HG03060 (cell line): ENCODE data around the gene TPM2.
A peak's percentile ranks its signal among the peaks of the same experiment; 100 is the strongest.

Source experiments
- ATAC-seq: cut with Tn5 transposase; IDR thresholded peaks from one replicate; pipeline ENCODE4 v1.9.1; 2021; ENCODE audit warnings: low read depth, moderate number of reproducible peaks; ENCODE audit not compliant: unreplicated experiment

TPM2 gene

DNA sequence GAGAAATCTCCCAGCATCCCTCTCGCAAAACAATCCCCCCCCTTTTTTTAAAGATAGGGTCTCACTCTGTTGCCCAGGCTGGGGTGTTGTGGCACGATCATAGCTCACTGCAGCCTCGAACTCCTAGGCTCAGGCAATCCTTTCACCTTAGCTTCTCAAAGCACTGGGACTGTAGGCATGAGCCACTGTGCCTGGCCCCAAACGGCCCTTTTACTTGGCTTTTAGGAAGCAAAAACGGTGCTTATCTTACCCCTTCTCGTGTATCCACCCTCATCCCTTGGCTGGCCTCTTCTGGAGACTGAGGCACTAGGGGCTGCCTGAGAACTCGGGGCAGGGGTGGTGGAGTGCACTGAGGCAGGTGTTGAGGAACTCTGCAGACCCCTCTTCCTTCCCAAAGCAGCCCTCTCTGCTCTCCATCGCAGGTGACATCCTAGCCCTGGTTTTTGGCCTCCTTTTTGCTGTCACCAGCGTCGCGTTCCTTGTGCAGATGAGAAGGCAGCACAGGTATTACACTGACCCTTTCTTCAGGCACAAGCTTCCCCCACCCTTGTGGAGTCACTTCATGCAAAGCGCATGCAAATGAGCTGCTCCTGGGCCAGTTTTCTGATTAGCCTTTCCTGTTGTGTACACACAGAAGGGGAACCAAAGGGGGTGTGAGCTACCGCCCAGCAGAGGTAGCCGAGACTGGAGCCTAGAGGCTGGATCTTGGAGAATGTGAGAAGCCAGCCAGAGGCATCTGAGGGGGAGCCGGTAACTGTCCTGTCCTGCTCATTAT lies 9.2 kb downstream of the TPM2 start:
- ATAC-seq, result no peak

DNA sequence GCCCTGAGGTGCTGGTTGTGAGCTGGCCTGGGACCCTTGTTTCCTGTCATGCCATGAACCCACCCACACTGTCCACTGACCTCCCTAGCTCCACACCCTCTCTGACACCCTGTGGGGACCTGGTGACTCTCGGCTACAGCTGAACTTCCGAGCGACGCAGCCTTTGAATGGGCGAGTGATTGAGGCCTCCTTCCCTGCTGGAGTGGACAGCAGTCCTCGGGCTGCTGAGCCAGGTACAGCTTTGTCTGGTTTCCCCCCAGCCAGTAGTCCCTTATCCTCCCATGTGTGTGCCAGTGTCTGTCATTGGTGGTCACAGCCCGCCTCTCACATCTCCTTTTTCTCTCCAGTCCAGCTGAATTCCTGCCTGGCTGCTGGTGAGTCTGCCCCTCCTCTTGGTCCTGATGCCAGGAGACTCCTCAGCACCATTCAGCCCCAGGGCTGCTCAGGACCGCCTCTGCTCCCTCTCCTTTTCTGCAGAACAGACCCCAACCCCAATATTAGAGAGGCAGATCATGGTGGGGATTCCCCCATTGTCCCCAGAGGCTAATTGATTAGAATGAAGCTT lies 9.9 kb downstream of the TPM2 start:
- ATAC-seq, result no peak

- no peak for ATAC-seq
Observed at GRCh38 chr9:35679091-35679490, 10.6 kb downstream of the TPM2 start.

GRCh38 chr9:35675732-35676392 lies 13.9 kb downstream of the TPM2 start:
- ATAC-seq, result no peak

GRCh38 chr9:35675204-35675603 lies 14.5 kb downstream of the TPM2 start:
- no peak for ATAC-seq

DNA sequence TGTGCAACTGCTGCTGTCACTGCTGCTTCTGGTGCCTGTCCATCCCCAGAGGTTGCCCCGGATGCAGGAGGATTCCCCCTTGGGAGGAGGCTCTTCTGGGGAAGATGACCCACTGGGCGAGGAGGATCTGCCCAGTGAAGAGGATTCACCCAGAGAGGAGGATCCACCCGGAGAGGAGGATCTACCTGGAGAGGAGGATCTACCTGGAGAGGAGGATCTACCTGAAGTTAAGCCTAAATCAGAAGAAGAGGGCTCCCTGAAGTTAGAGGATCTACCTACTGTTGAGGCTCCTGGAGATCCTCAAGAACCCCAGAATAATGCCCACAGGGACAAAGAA lies 15.7 kb downstream of the TPM2 start:
- no peak for ATAC-seq

DNA sequence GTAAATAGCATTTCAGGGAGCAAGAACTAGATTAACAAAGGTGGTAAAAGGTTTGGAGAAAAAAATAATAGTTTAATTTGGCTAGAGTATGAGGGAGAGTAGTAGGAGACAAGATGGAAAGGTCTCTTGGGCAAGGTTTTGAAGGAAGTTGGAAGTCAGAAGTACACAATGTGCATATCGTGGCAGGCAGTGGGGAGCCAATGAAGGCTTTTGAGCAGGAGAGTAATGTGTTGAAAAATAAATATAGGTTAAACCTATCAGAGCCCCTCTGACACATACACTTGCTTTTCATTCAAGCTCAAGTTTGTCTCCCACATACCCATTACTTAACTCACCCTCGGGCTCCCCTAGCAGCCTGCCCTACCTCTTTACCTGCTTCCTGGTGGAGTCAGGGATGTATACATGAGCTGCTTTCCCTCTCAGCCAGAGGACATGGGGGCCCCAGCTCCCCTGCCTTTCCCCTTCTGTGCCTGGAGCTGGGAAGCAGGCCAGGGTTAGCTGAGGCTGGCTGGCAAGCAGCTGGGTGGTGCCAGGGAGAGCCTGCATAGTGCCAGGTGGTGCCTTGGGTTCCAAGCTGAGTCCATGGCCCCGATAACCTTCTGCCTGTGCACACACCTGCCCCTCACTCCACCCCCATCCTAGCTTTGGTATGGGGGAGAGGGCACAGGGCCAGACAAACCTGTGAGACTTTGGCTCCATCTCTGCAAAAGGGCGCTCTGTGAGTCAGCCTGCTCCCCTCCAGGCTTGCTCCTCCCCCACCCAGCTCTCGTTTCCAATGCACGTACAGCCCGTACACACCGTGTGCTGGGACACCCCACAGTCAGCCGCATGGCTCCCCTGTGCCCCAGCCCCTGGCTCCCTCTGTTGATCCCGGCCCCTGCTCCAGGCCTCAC lies 16.3 kb downstream of the TPM2 start, which contains the start of gene CA9:
TSS of gene CA9 (plus strand) at position 797 of the 893 bp plus-strand sequence. CDS start at position 829, 32 bp downstream.
- no peak for ATAC-seq

- no peak for ATAC-seq
Observed at GRCh38 chr9:35669331-35670145, 20.2 kb downstream of the TPM2 start.

GRCh38 chr9:35667939-35668338 lies 21.8 kb downstream of the TPM2 start:
- ATAC-seq, result no peak

GRCh38 chr9:35666549-35666948 lies 23.2 kb downstream of the TPM2 start:
- no peak for ATAC-seq

- no peak for ATAC-seq
Observed at GRCh38 chr9:35666045-35666444, 23.7 kb downstream of the TPM2 start.

DNA sequence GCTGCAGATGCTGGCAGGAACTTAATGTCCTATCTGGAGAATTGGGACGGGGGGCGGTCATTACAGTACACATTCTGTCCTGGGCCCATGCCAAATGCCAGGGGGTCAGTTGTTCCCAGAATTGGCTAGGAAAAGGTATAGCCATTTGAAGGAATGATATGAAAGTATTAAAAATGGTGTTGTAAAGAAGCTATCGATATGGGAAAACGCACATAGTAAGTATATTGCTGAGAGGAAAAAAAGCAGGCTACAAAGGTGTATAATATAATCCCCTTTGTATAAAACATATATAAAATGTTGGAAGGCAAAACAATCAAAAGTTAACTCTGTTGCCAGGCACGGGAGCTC lies 24.3 kb downstream of the TPM2 start:
- ATAC-seq, result no peak

- ATAC-seq, result peak; percentile 39
Observed at GRCh38 chr9:35664531-35665470, 24.9 kb downstream of the TPM2 start, which contains the start of gene ARHGEF39. Gene ARHGEF39 (minus strand): TSS chr9:35665195. CDS start chr9:35665169, 26 bp downstream.

- ATAC-seq, result no peak
Observed at GRCh38 chr9:35662437-35662836, 27.3 kb downstream of the TPM2 start.

DNA sequence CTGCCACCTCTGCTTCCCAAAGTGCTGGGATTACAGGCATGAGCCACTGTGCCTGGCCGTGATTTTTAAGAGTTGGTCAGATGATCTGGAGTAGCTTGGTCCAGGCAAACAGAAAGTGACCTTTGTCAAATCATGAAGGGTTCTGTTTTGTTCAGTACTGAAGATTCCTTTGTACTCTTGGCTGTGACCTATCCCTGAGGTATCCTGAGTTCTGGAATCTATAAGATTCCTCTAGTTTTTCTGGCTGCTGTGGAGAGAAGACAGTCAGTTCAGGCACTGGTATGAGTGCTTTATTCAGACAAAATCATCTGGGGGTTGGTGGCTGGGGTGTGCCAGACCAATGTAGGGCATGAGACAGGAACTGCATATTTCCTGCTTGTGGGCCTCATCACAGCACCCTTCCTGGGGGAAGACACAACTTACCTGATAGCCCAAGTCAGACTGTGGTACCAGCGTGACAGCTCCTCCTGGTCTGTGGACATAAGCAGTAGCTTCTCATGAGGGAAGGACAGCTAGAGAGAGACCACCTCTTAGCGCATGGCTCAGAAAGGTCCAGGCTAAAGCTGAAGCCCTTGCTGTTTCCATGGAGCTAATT lies 27.9 kb downstream of the TPM2 start:
- no peak for ATAC-seq

DNA sequence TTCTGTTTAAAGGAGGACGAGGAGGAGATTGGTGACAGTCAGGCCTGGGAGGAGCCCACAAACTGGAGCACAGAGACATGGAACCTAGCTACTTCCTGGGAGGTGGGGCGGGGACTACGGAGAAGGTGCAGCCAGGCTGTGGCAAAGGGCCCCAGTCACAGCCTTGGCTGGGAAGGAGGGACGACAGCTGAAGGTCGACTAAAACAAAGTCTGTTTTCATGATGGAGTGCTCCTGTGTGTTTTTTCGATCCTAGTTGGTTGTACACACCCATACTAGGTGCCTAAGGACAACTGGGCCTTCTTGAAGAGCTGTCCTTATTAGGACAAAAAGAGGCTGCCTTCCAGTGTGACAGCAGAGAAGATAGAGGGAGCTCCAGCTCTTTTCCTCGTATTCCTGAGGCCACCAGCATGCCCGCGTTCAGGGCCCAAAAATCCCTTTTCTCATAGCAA lies 28.7 kb downstream of the TPM2 start:
- ATAC-seq, result no peak

DNA sequence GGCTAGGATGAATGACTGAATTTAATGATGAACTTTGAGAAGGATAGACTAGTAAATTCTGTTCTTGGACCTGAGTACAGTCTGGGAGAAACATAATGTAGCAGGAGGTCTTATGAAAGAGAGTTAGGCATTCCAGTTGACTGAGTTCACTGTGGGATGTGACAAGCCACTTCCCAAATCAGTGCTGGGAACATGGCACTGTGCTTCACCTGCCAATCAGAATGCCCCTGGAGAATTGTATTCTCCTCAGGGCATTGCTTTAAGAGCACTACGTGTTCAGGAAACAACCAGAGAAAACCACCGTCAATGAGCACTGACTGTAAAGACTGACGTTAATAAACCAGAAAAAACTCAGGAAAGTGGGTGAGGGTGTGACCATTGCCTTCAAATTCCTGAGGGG lies 30.4 kb downstream of the TPM2 start:
- ATAC-seq, result no peak

GRCh38 chr9:35658968-35659220 lies 30.8 kb downstream of the TPM2 start:
- ATAC-seq, result no peak
